Activated CD4-positive, CD25-positive, alpha-beta regulatory T cell (primary cell): ENCODE measurements around the gene JAM3.

Experiments used
- DNase-seq, 4 experiments: peaks; one replicate each; lab custom pipeline; 2025; lab: John Stamatoyannopoulos, UW

The JAM3 gene

DNA sequence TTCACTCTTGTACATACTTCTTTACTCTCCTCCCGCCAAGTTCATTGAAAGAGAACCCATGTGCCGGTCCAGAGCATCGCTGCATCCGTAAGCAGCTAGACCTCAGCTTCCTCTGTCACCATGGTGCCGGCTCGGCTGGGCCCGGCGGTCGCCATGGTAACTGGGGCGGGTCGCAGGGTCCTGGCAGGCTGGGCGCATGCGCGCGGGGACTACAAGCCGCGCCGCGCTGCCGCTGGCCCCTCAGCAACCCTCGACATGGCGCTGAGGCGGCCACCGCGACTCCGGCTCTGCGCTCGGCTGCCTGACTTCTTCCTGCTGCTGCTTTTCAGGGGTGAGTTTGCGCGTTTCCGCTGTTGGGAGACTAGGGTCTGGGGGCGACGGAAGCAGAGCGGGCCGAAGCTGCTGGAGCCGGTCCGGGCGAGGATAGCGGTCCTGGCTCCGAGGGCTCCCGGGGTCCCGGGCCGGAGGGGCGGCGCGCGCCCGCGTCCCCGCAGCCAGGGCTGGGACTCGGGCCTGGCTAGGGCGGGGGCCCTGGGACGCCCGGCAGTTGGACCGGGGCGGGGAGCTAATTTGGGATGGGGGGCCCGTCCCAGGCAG lies at the start of gene JAM3:
JAM3 (plus strand) TSS at position 244 of the 597 bp plus-strand sequence; CDS start at position 256, 12 bp downstream.
- DNase-seq, result peak; percentile 74 to 93 (median 90)

DNA sequence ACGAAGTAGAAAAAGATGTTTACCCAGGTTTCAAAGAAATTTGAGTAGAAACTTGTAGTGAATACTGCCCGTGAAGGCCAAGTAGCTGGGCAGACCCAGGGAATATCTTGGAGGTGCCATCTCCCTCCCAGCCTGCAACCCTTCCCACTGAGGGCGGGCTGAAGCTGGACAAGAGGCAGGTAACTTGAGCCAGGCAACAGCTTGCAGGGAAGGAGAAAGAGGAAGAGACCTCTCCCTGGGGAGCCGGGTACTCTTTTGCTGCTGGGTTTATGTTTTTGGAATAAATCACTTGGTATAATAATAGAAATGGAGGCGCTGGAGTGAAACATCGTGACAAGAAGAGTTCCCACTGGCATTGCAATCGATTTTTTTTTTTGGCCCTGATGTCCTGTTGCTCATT lies 49.4 kb upstream of the JAM3 start:
- DNase-seq, result no peak

DNA sequence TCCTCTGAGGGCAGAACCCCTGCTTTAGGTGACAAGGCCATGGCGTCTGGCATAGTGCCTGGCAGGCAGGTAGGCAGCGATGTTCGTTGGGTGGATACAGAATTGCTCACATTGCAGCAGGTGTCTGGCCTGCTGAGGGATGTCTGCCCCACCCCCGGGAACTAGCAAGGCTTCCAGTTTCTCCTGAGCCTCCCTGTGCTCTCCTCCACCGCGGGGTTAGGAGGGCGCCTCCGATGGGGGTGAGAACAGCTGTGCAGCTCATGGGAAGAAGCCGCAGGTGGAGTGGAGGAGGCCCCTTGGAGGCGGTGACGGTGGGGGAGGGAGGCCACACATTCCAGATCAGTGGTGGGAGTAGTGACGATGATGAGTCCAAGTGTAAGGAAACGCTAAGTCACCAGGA lies 48.3 kb upstream of the JAM3 start:
- DNase-seq, result no peak

DNA sequence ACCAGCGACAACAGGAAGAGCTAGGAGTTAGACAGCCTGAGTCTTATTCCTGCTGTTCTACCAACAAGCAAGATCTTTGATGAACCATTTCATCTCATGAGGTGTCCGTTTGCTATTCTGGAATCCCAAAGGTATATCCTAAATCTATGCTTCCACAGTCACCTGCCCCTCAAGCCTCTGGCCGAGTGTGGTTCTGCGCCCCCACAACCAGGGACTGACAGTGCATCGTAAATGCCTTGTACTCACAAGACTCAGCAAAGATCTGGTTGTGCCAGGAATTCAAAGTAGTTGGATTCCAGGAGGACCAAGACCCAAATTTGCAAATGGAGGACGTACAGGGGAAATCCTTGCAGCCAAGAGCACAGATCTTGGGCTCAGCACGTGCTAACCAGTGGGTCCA lies 47.5 kb upstream of the JAM3 start:
- no peak for DNase-seq

DNA sequence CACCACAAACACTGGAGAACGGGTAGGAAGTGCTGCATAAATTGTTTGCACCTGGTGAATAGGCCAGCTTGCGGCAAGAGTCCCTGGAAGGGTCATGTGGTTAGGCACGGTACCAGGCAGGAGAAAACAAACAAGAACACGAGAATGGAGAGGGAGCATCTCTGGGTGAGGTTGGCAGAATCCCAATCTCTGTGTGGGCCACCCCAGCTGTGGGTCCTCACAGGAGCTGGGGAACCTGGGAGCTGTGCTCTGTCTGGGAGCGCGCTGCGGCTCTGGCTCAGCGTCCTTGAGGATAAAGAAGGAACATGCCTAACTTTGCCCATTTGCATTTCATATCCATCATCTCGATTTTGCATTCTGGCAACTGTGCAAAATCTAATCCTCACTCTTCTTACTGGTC lies 46.1 kb upstream of the JAM3 start:
- no peak for DNase-seq

DNA sequence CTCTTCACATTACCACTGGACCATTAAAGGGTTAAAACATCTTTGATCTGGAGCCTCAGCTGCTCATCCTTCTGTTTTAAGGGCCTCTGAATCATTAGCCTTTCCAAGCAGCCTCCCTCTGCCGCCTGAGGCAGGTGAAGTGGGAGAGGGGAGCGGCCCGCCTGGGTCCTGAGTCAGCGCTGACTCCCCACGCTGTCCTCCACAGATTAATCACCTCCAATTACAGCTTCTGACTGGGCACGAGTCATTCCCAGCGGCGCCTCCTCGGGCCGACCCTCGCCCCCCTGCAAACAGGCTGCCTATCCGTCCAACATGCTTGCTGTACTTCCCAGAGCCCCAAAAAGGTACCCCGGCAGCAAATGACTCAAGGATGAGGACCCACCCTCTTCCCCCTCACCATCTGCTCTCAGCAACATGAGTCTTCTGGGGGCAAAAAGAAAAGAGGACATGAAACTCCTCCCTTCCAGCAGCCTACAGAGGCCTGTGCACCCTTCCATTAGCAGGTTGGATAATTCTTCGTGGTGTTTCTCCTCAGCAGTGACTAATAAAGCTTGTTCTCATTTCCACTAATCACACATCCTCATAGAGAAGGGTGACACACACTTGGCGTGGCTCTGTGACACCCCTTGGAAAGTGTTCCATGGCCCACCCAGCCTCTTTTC lies 44.3 kb upstream of the JAM3 start:
- no peak for DNase-seq

DNA sequence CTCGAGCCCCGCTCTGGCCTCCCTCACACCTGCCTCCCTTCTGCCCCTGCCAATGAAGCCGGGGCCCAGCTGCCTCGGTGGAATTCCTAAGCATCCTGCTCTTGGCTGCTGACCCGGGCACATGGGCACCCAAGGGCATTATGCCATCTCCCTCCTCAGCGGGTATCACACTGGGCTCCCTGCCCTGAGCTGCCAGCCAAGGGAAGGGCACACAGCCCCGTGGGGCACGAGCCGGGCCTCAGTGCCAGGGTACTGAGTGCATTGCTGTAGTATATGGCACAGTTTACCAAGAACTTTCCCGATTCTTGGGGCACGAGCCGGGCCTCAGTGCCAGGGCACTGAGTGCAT lies 43.8 kb upstream of the JAM3 start:
- no peak for DNase-seq

DNA sequence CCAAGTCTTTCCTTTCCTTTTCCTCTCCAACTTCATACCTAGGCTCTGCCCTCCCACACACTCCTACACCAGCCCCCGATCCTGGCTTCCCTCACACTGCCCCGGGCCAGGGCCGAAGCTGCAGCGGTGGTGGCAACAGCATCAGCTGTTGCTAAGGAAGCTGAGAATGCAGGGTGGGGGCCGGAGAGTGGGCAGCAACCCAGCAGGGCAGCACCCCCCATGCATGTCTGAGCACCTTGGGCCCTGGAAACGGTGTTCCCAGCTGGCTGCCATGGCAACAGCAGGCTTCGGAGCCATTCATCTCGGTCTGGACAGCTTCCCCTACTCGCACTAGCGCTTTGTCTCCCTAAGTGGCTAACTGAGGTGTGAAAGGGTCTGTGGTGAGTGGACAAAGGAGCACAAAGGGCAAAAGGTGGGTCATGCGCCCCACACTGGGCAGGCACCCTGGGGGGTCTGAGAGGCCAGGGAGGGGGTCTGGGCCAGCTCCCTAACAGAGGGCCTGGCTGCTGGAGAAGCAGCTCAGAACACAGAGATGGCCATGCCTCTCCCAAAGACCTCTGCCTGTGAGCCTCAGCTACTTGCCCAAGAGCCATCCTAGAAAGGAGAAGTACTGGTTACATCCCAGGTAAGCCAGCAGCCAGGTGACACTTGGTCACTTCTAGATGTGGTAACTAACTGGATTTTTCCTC lies 42.1 kb upstream of the JAM3 start:
- DNase-seq, result no peak

DNA sequence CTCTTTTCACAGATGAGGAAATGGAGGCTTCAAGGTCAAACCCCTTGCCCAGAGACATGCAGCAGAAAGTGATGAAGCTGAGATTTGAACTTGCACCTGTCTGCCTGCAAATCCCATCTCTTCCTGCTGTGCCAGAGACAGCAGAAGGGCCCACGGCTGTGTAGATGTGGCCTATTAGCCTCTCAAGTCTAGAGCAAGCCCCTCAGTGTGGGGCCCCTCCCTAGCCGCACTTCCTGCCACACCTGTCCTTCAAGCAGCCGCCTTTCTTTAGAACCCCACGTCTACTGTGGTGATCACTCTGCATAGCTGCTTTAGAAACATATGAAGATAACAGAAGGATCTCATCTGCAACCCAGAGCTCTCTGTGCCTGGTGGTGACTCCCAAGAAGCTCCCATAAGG lies 41.2 kb upstream of the JAM3 start:
- DNase-seq, result peak in 1 of 4 experiments; percentile 24

DNA sequence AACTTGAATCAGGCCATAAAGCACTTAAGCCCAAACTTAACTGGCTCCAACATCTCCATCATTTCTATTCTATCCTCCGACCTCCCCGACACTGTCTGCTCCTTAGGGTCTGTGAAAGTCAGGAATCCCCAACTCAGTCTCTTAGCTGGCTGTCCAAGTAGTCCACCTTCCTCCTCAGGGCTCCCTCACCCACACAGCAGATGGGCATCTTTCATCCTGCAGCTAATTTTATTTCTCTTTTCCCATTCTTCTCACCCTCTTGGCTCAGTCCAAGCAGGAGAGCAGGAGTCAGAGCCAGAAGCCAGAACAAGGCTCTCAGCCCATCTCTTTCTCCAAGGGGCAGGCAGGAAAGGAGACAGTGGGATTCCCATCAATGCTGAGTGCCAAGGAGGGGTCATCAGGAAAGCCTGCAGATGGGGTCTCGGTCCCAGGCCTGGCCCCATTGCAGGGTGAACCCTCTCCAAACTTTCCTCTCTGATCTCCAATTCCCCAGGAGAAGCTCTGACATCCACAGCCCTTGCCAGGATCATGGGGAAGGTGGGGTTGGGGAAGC lies 40.4 kb upstream of the JAM3 start:
- DNase-seq, result no peak

DNA sequence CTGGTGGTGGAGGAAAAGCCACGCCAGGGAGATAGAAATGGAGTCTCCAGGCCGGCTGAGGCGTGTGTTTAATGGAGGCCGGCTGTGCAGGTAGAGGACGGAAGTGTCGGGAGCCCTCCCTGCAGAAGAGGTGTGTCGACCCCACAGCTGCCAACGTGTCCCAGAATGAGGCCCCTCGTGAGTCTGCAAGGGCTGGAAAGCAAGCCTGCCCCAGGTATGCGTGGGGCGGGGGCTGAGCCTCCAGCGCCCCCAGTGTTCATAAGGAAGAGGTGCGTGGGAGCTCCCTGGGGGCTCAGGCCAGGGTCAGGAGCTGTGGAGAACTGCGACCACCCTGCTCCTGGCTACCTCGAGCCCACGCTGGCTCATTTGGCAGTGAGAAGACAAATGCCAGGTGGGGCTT lies 38.0 kb upstream of the JAM3 start:
- no peak for DNase-seq

DNA sequence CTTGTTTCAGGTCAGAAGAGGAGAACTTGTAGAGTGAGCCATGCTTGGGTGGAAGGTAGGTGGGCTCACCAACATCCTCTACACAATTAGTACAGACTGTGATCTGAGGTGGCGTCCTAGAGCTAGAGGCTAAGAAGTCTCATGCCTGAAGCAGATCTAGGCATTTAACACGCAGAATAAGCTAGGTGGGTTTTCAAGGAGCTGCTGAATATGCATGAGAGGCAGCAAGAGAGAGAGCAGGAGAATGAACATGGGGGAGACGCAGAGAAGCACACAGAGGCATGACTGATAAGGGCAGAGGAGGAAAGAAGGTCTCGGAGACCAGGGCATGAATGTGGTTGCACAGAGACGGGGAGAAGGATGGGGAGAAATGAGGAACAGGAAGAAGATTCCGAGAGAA lies 36.8 kb upstream of the JAM3 start:
- DNase-seq, result no peak

DNA sequence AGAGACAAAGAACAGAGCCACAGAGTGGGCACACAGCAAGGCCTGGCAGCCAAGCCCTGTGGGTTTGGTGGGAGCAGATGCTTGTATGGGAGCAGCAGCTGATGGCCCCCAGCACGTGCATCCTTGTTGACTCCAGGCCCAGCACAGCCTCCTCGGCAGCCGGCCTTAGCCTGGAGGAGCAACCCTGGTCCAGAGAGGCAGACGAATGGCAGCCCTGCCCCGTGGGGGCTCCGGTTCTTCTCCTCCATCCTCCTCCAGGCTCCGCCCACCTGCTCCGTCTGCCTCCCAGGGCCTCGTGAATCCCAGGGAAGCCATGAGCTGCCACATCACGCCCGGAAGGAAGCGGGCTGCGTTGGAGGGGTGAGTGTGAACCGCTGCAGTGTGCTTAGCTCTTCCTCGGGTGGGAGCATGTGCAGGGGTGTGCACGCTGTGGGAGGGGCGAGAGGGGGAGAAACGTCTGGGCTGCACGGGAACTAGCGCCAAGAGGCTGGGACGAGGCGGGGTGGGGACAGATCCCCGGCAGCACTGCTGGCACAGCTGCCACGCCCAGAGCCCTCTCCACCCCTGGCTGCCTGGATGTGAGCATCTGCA lies 36.3 kb upstream of the JAM3 start:
- no peak for DNase-seq

DNA sequence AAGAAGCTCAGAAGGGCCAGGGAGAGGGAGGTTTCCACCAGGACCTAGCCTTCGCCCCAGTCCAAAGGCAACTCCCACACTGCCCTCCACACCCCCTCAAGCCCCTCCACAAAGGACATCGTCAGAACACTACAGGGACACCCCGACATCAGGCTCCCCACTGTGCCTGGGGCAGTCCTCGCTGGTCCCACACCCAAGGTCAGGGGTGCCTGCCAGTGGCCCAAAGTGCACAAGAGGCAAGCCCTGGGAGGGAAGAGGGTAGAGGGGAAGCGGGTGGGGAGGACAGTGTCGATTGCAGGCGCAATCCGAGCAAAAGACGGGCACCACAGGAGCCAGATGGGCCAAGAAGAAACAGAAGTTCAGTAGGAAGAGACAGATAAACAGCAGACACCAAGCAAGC lies 35.6 kb upstream of the JAM3 start:
- DNase-seq, result no peak

DNA sequence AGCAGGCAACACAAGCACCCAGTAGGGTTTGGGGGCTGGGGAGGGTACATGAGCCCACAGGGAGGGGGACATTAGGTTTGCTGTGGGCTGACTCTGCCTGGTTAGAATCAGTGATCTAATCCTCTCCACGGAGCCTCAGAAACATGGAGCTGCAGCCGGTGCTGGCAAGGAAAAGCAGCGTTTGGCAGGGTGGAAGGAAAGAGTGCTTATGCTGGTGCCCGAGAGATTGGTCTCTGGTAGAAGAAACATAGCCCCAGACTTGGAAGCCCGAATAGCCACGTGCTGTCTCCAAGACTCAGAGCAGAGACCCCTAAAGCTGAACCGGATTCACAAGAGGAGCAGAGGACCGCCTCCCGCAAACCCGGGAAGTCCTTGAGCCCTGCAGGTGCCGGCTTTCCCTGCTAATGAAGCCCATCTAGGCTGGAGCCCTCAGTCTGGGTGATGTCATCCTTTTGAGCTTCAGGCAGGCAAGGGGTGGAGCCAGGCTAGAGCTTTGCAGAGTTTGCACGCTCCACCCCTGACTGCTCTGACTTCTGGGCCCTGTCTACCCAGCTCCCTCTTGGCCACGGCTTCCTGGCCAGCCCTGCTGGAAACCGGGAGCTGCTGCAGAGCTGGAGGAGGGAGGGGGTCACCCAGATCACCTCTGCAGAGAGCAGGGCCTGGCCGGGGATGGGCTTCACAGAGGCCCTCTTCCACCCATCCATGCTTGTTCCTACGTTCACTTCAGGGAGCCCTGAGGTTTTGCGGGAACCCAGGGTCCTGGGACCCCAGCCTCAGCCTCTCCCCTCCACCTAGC lies 35.0 kb upstream of the JAM3 start:
- peak; percentile 18 to 43 (median 34) for DNase-seq

DNA sequence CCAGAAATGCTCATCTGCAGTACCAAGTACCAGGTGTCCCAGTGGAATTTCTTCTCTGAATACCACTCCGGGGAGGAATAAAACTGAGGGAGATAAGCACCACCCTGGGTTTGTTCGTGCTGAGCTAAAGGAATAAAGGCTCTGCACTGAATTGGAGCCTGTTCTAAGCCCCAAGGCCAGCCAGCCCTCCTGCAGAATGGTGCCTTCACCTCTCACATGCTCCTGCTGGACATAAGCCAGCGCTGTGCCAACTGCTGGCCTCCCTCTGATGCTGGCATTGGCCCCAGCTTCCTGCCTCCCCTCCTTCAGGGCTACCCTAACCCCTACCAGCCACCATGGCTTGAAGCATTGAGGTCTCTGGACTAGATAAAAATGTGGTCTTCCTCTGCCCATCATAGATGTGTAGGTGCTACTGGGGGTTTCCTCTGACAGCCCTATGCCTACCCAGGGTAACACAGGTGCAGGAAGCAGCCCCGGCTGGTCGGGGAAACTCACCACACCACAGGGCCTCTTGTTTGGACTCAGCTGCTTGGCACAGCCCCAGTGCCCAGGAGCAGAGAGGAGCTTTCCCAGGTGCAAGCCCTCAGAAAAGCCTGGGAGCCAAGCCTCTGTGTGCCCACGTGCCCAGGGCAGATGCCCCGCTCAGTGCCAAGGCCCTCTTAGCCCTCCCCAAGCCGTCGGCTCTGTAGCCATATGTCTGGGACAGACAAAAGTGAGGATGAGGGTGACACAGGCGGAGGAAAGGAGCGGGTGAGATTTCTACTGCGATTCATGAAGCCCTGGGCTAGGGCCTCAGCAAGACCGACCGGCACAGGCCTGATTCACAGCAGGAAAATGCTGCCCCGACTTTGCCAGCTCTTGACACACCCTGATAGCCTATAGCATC lies 34.1 kb upstream of the JAM3 start:
- DNase-seq, result no peak

DNA sequence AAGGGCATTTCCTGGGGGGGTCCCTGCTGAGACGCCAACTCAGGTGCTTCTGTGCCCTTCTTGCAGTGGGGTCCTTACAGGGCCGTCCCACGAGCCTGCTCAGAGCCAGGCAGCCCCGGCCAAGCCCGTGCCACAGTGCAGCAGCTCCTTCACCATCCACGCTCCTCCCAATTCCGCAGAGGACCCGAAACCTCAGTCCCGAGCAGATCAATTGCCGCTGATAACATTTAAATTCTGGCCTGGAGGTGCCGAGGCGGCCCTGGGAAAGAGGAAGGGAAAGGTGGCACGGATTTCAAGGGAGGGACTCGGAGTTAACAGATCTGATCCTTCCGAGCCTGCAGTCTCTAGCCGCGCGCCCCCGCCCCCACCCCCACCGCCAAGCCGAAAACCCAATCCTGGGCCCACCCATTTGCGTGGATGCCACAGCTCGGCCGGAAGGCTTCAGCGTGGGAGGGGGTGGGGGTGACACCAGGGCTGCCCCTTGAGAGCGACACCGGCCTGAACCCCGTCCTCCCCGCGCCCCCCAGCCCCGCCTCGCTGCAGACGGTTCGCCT lies 32.3 kb upstream of the JAM3 start:
- no peak for DNase-seq

DNA sequence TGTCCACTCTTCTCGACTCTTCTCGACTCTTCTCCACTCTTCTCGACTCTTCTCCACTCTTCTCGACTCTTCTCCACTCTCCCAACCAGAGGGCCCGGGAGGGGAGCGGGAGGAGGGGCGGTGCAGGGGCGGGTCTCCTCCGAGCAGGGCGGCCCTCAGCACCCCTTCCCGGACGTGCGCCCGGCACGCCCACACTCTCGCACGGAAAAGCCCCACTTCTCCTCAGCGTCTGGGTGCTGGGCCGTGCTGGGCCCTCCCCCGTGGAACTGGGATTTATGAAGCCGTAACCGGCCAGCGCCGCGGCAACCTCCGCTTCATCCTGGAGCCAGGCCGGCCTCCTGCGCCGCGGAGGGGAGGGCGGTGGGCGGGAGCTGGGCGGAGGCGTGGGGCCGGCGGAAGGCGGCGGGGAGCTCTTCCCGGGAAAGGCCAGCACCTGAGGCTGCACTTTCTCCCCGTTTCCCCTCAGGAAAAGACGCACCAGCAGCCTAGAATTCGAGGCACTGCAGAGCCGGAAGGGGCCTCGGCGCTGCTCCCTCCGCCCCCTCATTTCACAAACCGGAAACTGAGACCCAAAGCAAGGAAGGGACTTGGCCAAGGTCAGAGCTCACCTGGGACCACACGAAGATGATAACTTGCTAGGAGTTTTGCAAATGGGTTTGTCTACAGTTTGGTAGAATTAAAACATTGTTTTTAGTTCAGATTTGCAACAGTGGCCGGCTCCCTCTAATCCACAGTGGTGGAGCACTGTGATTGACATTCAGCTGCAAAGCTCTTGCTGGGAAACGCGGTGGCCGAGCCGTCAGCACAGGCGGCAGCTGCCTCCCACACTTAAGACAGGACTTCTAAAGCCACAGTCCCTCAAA lies 31.6 kb upstream of the JAM3 start:
- peak in 2 of 4 experiments; percentile 25 to 42 for DNase-seq

DNA sequence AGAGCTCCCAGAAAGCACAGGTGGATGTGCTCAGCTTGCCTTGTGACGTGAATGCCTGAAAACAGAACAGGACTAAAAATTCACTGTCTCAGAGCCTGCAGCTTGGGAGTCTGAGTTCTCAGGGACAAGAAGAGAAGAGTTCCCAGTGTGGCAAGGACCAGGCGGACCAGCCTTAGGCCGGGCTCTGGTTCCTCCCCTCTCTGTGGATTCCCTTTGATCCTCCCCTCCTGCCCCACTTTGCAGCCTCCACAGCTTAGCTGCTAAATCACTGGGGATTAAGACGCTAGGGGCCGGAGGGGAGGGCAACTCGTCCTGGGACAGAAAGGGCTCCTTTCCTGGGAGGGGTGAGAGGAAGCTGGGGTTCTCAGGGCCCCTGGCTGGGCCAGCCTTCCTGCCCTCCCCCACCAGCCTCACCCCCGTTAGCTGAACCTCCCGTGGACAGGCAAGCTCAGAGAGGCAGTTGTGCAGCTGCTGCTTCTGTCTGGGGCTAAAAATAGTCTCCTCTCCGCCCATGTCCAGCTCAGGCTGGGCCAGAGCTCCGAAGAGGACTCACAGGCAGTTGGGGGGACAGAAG lies 29.9 kb upstream of the JAM3 start:
- no peak for DNase-seq
